Measurements from ENCODE around the gene MIGA2. TPM values are rescaled to one million over a fixed set of nuclear protein-coding genes. Genes with fewer than 3 reads are reported as not detected.

Gene MIGA2
- total and polyA plus RNA-seq, 7 experiments from 2014 or later = 7.1 to 73.4 (median 60.2) TPM

GRCh38 chr9:129084087-129084486 is 47.7 kb downstream of the MIGA2 start:
- ChIA-PET CTCF (interaction anchor here (1.0 kb wide), 1 partner anchor 12 kb away, joined by 4 read pairs; no protein-coding TSS in a partner anchor), POLR2A (interaction anchor here (1.3 kb wide), 1 partner anchor 10 kb away, joined by 3 read pairs; no protein-coding TSS in a partner anchor)
- Mint-ChIP-seq H3K4me1 (peaks cover 6 to 39% (median 26%) of the 10 kb centered on the region in 7 donors), H3K4me3 (peak overlapping the region in 1 of 10 donors; percentile 25), H3K27ac (no peak overlapping the region), H3K36me3 (peaks cover 0 to 12% (median 0%) of the 10 kb centered on the region in 5 donors), H3K9me3 (peaks cover 0 to 4% (median 0%) of the 10 kb centered on the region in 11 donors), H3K27me3 (no peaks in the 10 kb centered on the region)
- ATAC-seq (no peak), DNase-seq (no peak)
- Histone ChIP-seq H3K27ac (ENCODE audit: low read depth, low read length) (no peak overlapping the region), H3K9me3 (ENCODE audit: control insufficient read depth in 2 of 3, low read length in 3 of 3) (no peaks in the 10 kb centered on the region), H3K4me3 (ENCODE audit: low read length) (no peak overlapping the region), H3K27me3 (ENCODE audit: control insufficient read depth in 2 of 2, insufficient read depth in 2 of 2, low read length in 2 of 2) (no peaks in the 10 kb centered on the region), H3K4me1 (ENCODE audit: control insufficient read depth in 2 of 2, insufficient read depth in 2 of 2, low read length in 2 of 2) (peaks cover 19 to 20% of the 10 kb centered on the region in 2 donors), H3K36me3 (ENCODE audit: control insufficient read depth in 2 of 3, insufficient read depth in 3 of 3, low read length in 3 of 3) (peaks cover 0 to 57% (median 5%) of the 10 kb centered on the region in 3 experiments)
- intact Hi-C loops (cut with micrococcal nuclease) = no loop called here

GRCh38 chr9:129089246-129089645 is 52.8 kb downstream of the MIGA2 start:
- DNase-seq = no peak
- H3K27me3 ChIP-seq (ENCODE audit: control insufficient read depth in 2 of 2, insufficient read depth in 2 of 2, low read length in 2 of 2) = no peaks in the 10 kb centered on the region
- intact Hi-C loops (cut with micrococcal nuclease) = no loop called here
- H3K36me3 ChIP-seq (ENCODE audit: control insufficient read depth in 2 of 3, insufficient read depth in 3 of 3, low read length in 3 of 3) = peaks cover 0 to 58% (median 5%) of the 10 kb centered on the region in 3 experiments
- POLR2A ChIA-PET = interaction anchor here (1.3 to 1.5 kb wide), 2 partner anchors 9 to 20 kb away, joined by 3 to 4 read pairs; partner anchors contain the start of gene DOLPP1
- H3K27me3 Mint-ChIP-seq = no peaks in the 10 kb centered on the region
- peaks cover 0 to 2% (median 0%) of the 10 kb centered on the region in 7 donors for H3K4me1 Mint-ChIP-seq
- H3K9me3 Mint-ChIP-seq = no peaks in the 10 kb centered on the region
- H3K9me3 ChIP-seq (ENCODE audit: control insufficient read depth in 2 of 3, low read length in 3 of 3) = no peaks in the 10 kb centered on the region
- peaks cover 0 to 21% (median 0%) of the 10 kb centered on the region in 5 donors for H3K36me3 Mint-ChIP-seq
- no peaks in the 10 kb centered on the region for H3K4me1 ChIP-seq (ENCODE audit: control insufficient read depth in 2 of 2, insufficient read depth in 2 of 2, low read length in 2 of 2)
- CTCF ChIA-PET = interaction anchor here (0.6 kb wide), 1 partner anchor 29 kb away, joined by 3 read pairs; no protein-coding TSS in a partner anchor
- no peak overlapping the region for H3K4me3 Mint-ChIP-seq
- ATAC-seq = no peak
- no peak overlapping the region for H3K27ac ChIP-seq (ENCODE audit: low read depth, low read length)
- H3K27ac Mint-ChIP-seq = no peak overlapping the region
- H3K4me3 ChIP-seq (ENCODE audit: low read length) = no peak overlapping the region

- H3K4me3 Mint-ChIP-seq = no peak overlapping the region
- POLR2A ChIA-PET = interaction anchor here (1.1 kb wide), 1 partner anchor 11 kb away, joined by 3 read pairs; no protein-coding TSS in a partner anchor
- ATAC-seq (no peak), DNase-seq (no peak)
- Histone ChIP-seq H3K4me1 (ENCODE audit: control insufficient read depth in 2 of 2, insufficient read depth in 2 of 2, low read length in 2 of 2) (no peaks in the 10 kb centered on the region), H3K27me3 (ENCODE audit: control insufficient read depth in 2 of 2, insufficient read depth in 2 of 2, low read length in 2 of 2) (no peaks in the 10 kb centered on the region), H3K27ac (ENCODE audit: low read depth, low read length) (no peak overlapping the region), H3K4me3 (ENCODE audit: low read length) (no peak overlapping the region), H3K9me3 (ENCODE audit: control insufficient read depth in 2 of 3, low read length in 3 of 3) (no peaks in the 10 kb centered on the region), H3K36me3 (ENCODE audit: control insufficient read depth in 2 of 3, insufficient read depth in 3 of 3, low read length in 3 of 3) (peaks cover 0 to 38% (median 0%) of the 10 kb centered on the region in 3 experiments)
- no peaks in the 10 kb centered on the region for H3K9me3 Mint-ChIP-seq
- peaks cover 0 to 12% (median 0%) of the 10 kb centered on the region in 5 donors for H3K36me3 Mint-ChIP-seq
- H3K27me3 Mint-ChIP-seq = no peaks in the 10 kb centered on the region
- H3K4me1 Mint-ChIP-seq = peaks cover 0 to 2% (median 0%) of the 10 kb centered on the region in 7 donors
- intact Hi-C loops (cut with micrococcal nuclease) = no loop called here
- H3K27ac Mint-ChIP-seq = peak overlapping the region in 1 of 9 donors; percentile 59
- CTCF ChIA-PET = no interaction called here
Measured at GRCh38 chr9:129093602-129094386, 57.4 kb downstream of the MIGA2 start.

- peaks cover 0 to 30% (median 0%) of the 10 kb centered on the region in 3 experiments for H3K36me3 ChIP-seq (ENCODE audit: control insufficient read depth in 2 of 3, insufficient read depth in 3 of 3, low read length in 3 of 3)
- POLR2A ChIA-PET = interaction anchor here (0.5 to 1.1 kb wide), 2 partner anchors 11 to 41 kb away, joined by 3 read pairs; no protein-coding TSS in a partner anchor
Measured at GRCh38 chr9:129094387-129095169, 58.2 kb downstream of the MIGA2 start.

GRCh38 chr9:129095170-129095667 is 58.8 kb downstream of the MIGA2 start:
- POLR2A ChIA-PET = interaction anchor here (0.5 to 1.1 kb wide), 2 partner anchors 14 to 40 kb away, joined by 3 read pairs; no protein-coding TSS in a partner anchor
- H3K27me3 Mint-ChIP-seq = no peaks in the 10 kb centered on the region
- peaks cover 0 to 5% (median 0%) of the 10 kb centered on the region in 5 donors for H3K36me3 Mint-ChIP-seq

More at GRCh38 chr9:129094387-129095169, 58.2 kb downstream of the MIGA2 start:
- Mint-ChIP-seq H3K36me3 (peaks cover 0 to 11% (median 0%) of the 10 kb centered on the region in 5 donors), H3K4me3 (no peak overlapping the region), H3K27me3 (no peaks in the 10 kb centered on the region), H3K4me1 (peaks cover 0 to 2% (median 0%) of the 10 kb centered on the region in 7 donors), H3K27ac (no peak overlapping the region), H3K9me3 (no peaks in the 10 kb centered on the region)
- no peak for ATAC-seq
- intact Hi-C loops (cut with micrococcal nuclease) = no loop called here
- Histone ChIP-seq H3K4me3 (ENCODE audit: low read length) (no peak overlapping the region), H3K27ac (ENCODE audit: low read depth, low read length) (no peak overlapping the region), H3K27me3 (ENCODE audit: control insufficient read depth in 2 of 2, insufficient read depth in 2 of 2, low read length in 2 of 2) (no peaks in the 10 kb centered on the region), H3K4me1 (ENCODE audit: control insufficient read depth in 2 of 2, insufficient read depth in 2 of 2, low read length in 2 of 2) (no peaks in the 10 kb centered on the region), H3K9me3 (ENCODE audit: control insufficient read depth in 2 of 3, low read length in 3 of 3) (no peaks in the 10 kb centered on the region)
- DNase-seq = no peak
- CTCF ChIA-PET = no interaction called here

GRCh38 chr9:129095908-129096307 is 59.5 kb downstream of the MIGA2 start:
- CTCF ChIA-PET = no interaction called here

More at GRCh38 chr9:129095170-129095667, 58.8 kb downstream of the MIGA2 start:
- H3K9me3 Mint-ChIP-seq = no peaks in the 10 kb centered on the region
- Histone ChIP-seq H3K36me3 (ENCODE audit: control insufficient read depth in 2 of 3, insufficient read depth in 3 of 3, low read length in 3 of 3) (peaks cover 0 to 25% (median 0%) of the 10 kb centered on the region in 3 experiments), H3K4me1 (ENCODE audit: control insufficient read depth in 2 of 2, insufficient read depth in 2 of 2, low read length in 2 of 2) (no peaks in the 10 kb centered on the region), H3K27me3 (ENCODE audit: control insufficient read depth in 2 of 2, insufficient read depth in 2 of 2, low read length in 2 of 2) (no peaks in the 10 kb centered on the region), H3K9me3 (ENCODE audit: control insufficient read depth in 2 of 3, low read length in 3 of 3) (no peaks in the 10 kb centered on the region), H3K4me3 (ENCODE audit: low read length) (no peak overlapping the region), H3K27ac (ENCODE audit: low read depth, low read length) (no peak overlapping the region)
- no peak overlapping the region for H3K4me3 Mint-ChIP-seq
- intact Hi-C loops (cut with micrococcal nuclease) = no loop called here
- H3K27ac Mint-ChIP-seq = no peak overlapping the region
- ATAC-seq (no peak), DNase-seq (no peak)
- CTCF ChIA-PET = no interaction called here
- H3K4me1 Mint-ChIP-seq = peaks cover 0 to 2% (median 0%) of the 10 kb centered on the region in 7 donors

More at GRCh38 chr9:129095908-129096307, 59.5 kb downstream of the MIGA2 start:
- intact Hi-C loops (cut with micrococcal nuclease) = no loop called here
- H3K27ac Mint-ChIP-seq = no peak overlapping the region
- Histone ChIP-seq H3K4me1 (ENCODE audit: control insufficient read depth in 2 of 2, insufficient read depth in 2 of 2, low read length in 2 of 2) (no peaks in the 10 kb centered on the region), H3K27ac (ENCODE audit: low read depth, low read length) (no peak overlapping the region), H3K27me3 (ENCODE audit: control insufficient read depth in 2 of 2, insufficient read depth in 2 of 2, low read length in 2 of 2) (no peaks in the 10 kb centered on the region), H3K36me3 (ENCODE audit: control insufficient read depth in 2 of 3, insufficient read depth in 3 of 3, low read length in 3 of 3) (peaks cover 0 to 18% (median 0%) of the 10 kb centered on the region in 3 experiments), H3K4me3 (ENCODE audit: low read length) (no peak overlapping the region), H3K9me3 (ENCODE audit: control insufficient read depth in 2 of 3, low read length in 3 of 3) (no peaks in the 10 kb centered on the region)
- ATAC-seq = no peak
- H3K4me1 Mint-ChIP-seq = peaks cover 0 to 2% (median 0%) of the 10 kb centered on the region in 7 donors
- DNase-seq = no peak
- no peaks in the 10 kb centered on the region for H3K27me3 Mint-ChIP-seq
- POLR2A ChIA-PET = interaction anchor here (0.6 to 1.1 kb wide), 2 partner anchors 14 to 39 kb away, joined by 3 read pairs; no protein-coding TSS in a partner anchor
- peaks cover 0 to 3% (median 0%) of the 10 kb centered on the region in 5 donors for H3K36me3 Mint-ChIP-seq
- H3K4me3 Mint-ChIP-seq = no peak overlapping the region
- H3K9me3 Mint-ChIP-seq = no peaks in the 10 kb centered on the region
